AG04449 (cell line): ENCODE data around the gene HAO2.
"Not testable (repeated sequence)": the region's sequence is repeated elsewhere in the genome, so short reads cannot be mapped to it uniquely, and the experiment has no call there.

ENCODE experiments used
- CTCF ChIA-PET: fragments of 350-600 bp; formaldehyde crosslinking; extraction: SDS; loops from one replicate; lab custom pipeline; 2021; ENCODE audit warnings: antibody characterized with exemption; lab: Yijun Ruan, JAX
- POLR2A ChIA-PET: fragments of 400-600, 350-600 bp; formaldehyde crosslinking; extraction: SDS; loops from one replicate; lab custom pipeline; 2020; ENCODE audit warnings: antibody characterized with exemption, inconsistent platforms; lab: Yijun Ruan, JAX
- DNase-seq: peaks from one replicate; pipeline ENCODE4 v3.0.0-alpha.2; 2010; ENCODE audit warnings: low read depth, low spot score
- H3K4me3 ChIP-seq: 2 replicates; pipeline ENCODE4 v1.5.1; 2011; ENCODE audit warnings: low read depth, mild to moderate bottlenecking, control low read depth, low read length
- CTCF ChIP-seq: IDR thresholded peaks from one replicate; pipeline ENCODE4 v1.5.1; 2011; ENCODE audit warnings: mild to moderate bottlenecking, moderate library complexity, low read length, control low read depth, inconsistent platforms; ENCODE audit not compliant: insufficient read depth; ENCODE audit errors: missing control alignments

HAO2 gene

GRCh38 chr1:119374208-119374874 lies 5.8 kb downstream of the HAO2 start:
- CTCF ChIA-PET = interaction anchor here (1.2 kb wide), 1 partner anchor 99 kb away, joined by 3 read pairs; no protein-coding TSS in a partner anchor
- POLR2A ChIA-PET = no interaction called here
- no peak for DNase-seq
- no peak overlapping the region for H3K4me3 ChIP-seq
- TF ChIP-seq CTCF = no peak

- ChIA-PET CTCF (interaction anchor here (1.2 kb wide), 1 partner anchor 100 kb away, joined by 3 read pairs; no protein-coding TSS in a partner anchor), POLR2A (no interaction called here)
- no peak overlapping the region for H3K4me3 ChIP-seq
- TF ChIP-seq CTCF = no peak
- DNase-seq = no peak
These were observed 6.8 kb downstream of the HAO2 start for GRCh38 chr1:119375366-119375765.

- no peak for DNase-seq
- no peak overlapping the region for H3K4me3 ChIP-seq
- TF ChIP-seq CTCF = no peak
- ChIA-PET POLR2A (no interaction called here), CTCF (interaction anchor here (1.0 kb wide), 1 partner anchor 34 kb away, joined by 3 read pairs; no protein-coding TSS in a partner anchor)
These were observed 8.0 kb downstream of the HAO2 start for GRCh38 chr1:119376594-119376993.

- CTCF ChIA-PET = interaction anchor here (0.9 kb wide), 1 partner anchor 103 kb away, joined by 3 read pairs; no protein-coding TSS in a partner anchor
- DNase-seq, H3K4me3 ChIP-seq, POLR2A ChIA-PET: not testable (repeated sequence)
These were observed 9.0 kb downstream of the HAO2 start for GRCh38 chr1:119377594-119377993.

GRCh38 chr1:119379117-119379516 lies 10.5 kb downstream of the HAO2 start:
- no peak overlapping the region for H3K4me3 ChIP-seq
- no peak for TF ChIP-seq CTCF
- ChIA-PET CTCF (interaction anchor here (1.5 kb wide), 1 partner anchor 12 kb away, joined by 3 read pairs; no protein-coding TSS in a partner anchor), POLR2A (no interaction called here)
- DNase-seq = no peak

- ChIA-PET POLR2A (no interaction called here), CTCF (no interaction called here)
- no peak for DNase-seq
- H3K4me3 ChIP-seq = no peak overlapping the region
- TF ChIP-seq CTCF = no peak
These were observed 11.7 kb downstream of the HAO2 start for GRCh38 chr1:119380304-119380703.
